Measurements from ENCODE around the gene TLR10. TPM values are rescaled to one million over a fixed set of nuclear protein-coding genes. Genes with fewer than 3 reads are reported as not detected.

TLR10 gene
- polyA plus RNA-seq, 1 donor from 2014 or later: 0.14 TPM

- no peaks in the 10 kb centered on the region for H3K27me3 ChIP-seq (ENCODE audit: insufficient read depth, low read depth, low read length)
- H3K36me3 ChIP-seq (ENCODE audit: insufficient read depth, low read length): no peaks in the 10 kb centered on the region
- no peaks in the 10 kb centered on the region for H3K79me2 ChIP-seq (replicated peaks; ENCODE audit: insufficient read depth, low read length)
- no peak overlapping the region for H3K4me2 ChIP-seq (ENCODE audit: low read length)
- H2AFZ ChIP-seq (ENCODE audit: low read depth, low read length): no peak overlapping the region
- no peak overlapping the region for H3K9ac ChIP-seq (ENCODE audit: low read length)
- H3K9me2 ChIP-seq (ENCODE audit: insufficient read depth, low read length): no peaks in the 10 kb centered on the region
- no peak for TF ChIP-seq SMC3 (conservative IDR thresholded peaks at IDR 0.05; ENCODE audit: poor library complexity)
- TF ChIP-seq POLR2AphosphoS5 (IDR thresholded peaks at IDR 0.05): no peak
- no peak for TF ChIP-seq EP300 (conservative IDR thresholded peaks at IDR 0.05; ENCODE audit: poor library complexity, severe bottlenecking)
- no peak for TF ChIP-seq MXI1 (conservative IDR thresholded peaks at IDR 0.05; ENCODE audit: poor library complexity, severe bottlenecking)
- no peak for TF ChIP-seq RAD21 (conservative IDR thresholded peaks at IDR 0.05)
- TF ChIP-seq TAF1 (IDR thresholded peaks at IDR 0.05; ENCODE audit: low read depth): no peak
- no peak for TF ChIP-seq EZH2 (IDR thresholded peaks at IDR 0.05; ENCODE audit: borderline replicate concordance, insufficient read depth, low read length, poor library complexity, severe bottlenecking)
- TF ChIP-seq, protein P1, sequence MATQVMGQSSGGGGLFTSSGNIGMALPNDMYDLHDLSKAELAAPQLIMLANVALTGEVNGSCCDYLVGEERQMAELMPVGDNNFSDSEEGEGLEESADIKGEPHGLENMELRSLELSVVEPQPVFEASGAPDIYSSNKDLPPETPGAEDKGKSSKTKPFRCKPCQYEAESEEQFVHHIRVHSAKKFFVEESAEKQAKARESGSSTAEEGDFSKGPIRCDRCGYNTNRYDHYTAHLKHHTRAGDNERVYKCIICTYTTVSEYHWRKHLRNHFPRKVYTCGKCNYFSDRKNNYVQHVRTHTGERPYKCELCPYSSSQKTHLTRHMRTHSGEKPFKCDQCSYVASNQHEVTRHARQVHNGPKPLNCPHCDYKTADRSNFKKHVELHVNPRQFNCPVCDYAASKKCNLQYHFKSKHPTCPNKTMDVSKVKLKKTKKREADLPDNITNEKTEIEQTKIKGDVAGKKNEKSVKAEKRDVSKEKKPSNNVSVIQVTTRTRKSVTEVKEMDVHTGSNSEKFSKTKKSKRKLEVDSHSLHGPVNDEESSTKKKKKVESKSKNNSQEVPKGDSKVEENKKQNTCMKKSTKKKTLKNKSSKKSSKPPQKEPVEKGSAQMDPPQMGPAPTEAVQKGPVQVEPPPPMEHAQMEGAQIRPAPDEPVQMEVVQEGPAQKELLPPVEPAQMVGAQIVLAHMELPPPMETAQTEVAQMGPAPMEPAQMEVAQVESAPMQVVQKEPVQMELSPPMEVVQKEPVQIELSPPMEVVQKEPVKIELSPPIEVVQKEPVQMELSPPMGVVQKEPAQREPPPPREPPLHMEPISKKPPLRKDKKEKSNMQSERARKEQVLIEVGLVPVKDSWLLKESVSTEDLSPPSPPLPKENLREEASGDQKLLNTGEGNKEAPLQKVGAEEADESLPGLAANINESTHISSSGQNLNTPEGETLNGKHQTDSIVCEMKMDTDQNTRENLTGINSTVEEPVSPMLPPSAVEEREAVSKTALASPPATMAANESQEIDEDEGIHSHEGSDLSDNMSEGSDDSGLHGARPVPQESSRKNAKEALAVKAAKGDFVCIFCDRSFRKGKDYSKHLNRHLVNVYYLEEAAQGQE (IDR thresholded peaks at IDR 0.05; ENCODE audit: borderline replicate concordance): no peak
- no peak for TF ChIP-seq CTCF (IDR thresholded peaks at IDR 0.05; ENCODE audit: poor library complexity, severe bottlenecking)
- no peaks in the 10 kb centered on the region for H3F3A ChIP-seq (ENCODE audit: insufficient read depth, low read length, poor library complexity, severe bottlenecking)
- H3K27ac ChIP-seq (ENCODE audit: low read length): no peak overlapping the region
- H3K9me3 ChIP-seq (ENCODE audit: low read length): no peaks in the 10 kb centered on the region
- H4K20me1 ChIP-seq (ENCODE audit: insufficient read depth): no peaks in the 10 kb centered on the region
- no peak overlapping the region for H3K4me3 ChIP-seq (ENCODE audit: low read length)
These were observed 17.6 kb upstream of the TLR10 start for GRCh38 chr4:38800366-38800765.

DNA sequence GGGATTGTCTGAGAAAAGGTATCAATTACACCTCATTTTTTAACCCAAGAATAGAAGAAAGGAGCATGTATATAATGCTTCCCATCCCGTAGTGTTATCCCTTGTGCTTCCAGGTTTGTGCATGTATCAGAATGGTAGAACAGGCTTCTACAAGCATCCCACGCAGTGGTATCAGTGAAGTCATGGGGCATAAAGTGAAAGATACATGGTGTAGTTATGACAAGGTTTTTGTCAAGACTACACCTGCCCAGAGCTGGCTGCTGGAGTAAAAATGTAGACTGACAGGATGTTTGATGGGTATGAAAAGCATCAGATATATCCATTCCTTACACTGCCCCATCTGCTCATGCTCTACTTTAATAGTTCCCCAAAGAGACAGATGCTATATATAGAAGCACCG, 12.3 kb upstream of the TLR10 start:
- H3K9me2 ChIP-seq (ENCODE audit: insufficient read depth, low read length): no peaks in the 10 kb centered on the region
- no peaks in the 10 kb centered on the region for H3K36me3 ChIP-seq (ENCODE audit: insufficient read depth, low read length)
- H3K27ac ChIP-seq (ENCODE audit: low read length): no peak overlapping the region
- H3K27me3 ChIP-seq (ENCODE audit: insufficient read depth, low read depth, low read length): no peaks in the 10 kb centered on the region
- no peak overlapping the region for H3K9ac ChIP-seq (ENCODE audit: low read length)
- H3K79me2 ChIP-seq (replicated peaks; ENCODE audit: insufficient read depth, low read length): no peaks in the 10 kb centered on the region
- no peak overlapping the region for H2AFZ ChIP-seq (ENCODE audit: low read depth, low read length)
- H4K20me1 ChIP-seq (ENCODE audit: insufficient read depth): no peaks in the 10 kb centered on the region
- H3K4me3 ChIP-seq (ENCODE audit: low read length): no peak overlapping the region
- H3K4me2 ChIP-seq (ENCODE audit: low read length): no peak overlapping the region
- no peaks in the 10 kb centered on the region for H3F3A ChIP-seq (ENCODE audit: insufficient read depth, low read length, poor library complexity, severe bottlenecking)
- TF ChIP-seq, protein P1 (IDR thresholded peaks at IDR 0.05; ENCODE audit: borderline replicate concordance): no peak
- no peak for TF ChIP-seq POLR2AphosphoS5 (IDR thresholded peaks at IDR 0.05)
- TF ChIP-seq CTCF (IDR thresholded peaks at IDR 0.05; ENCODE audit: poor library complexity, severe bottlenecking): no peak
- no peak for TF ChIP-seq TAF1 (IDR thresholded peaks at IDR 0.05; ENCODE audit: low read depth)
- TF ChIP-seq RAD21 (conservative IDR thresholded peaks at IDR 0.05): no peak
- no peak for TF ChIP-seq EZH2 (IDR thresholded peaks at IDR 0.05; ENCODE audit: borderline replicate concordance, insufficient read depth, low read length, poor library complexity, severe bottlenecking)
- no peak for TF ChIP-seq SMC3 (conservative IDR thresholded peaks at IDR 0.05; ENCODE audit: poor library complexity)
- TF ChIP-seq EP300 (conservative IDR thresholded peaks at IDR 0.05; ENCODE audit: poor library complexity, severe bottlenecking): no peak
- no peak for TF ChIP-seq MXI1 (conservative IDR thresholded peaks at IDR 0.05; ENCODE audit: poor library complexity, severe bottlenecking)
- H3K9me3 ChIP-seq (ENCODE audit: low read length): no peaks in the 10 kb centered on the region

All from neural cell (in vitro differentiated cells).